GM12801 (cell line): ENCODE results near the gene RSU1.

ENCODE experiments used
- CTCF ChIP-seq: IDR thresholded peaks from one replicate; pipeline ENCODE4 v1.5.1; 2011; ENCODE audit warnings: control low read depth; ENCODE audit not compliant: insufficient read length; ENCODE audit errors: extremely low read depth

Gene RSU1

GRCh38 chr10:16606421-16606820, 210.8 kb downstream of the RSU1 start:
- TF ChIP-seq CTCF: no peak

- TF ChIP-seq CTCF: no peak
Observed at GRCh38 chr10:16603308-16603707, 213.9 kb downstream of the RSU1 start.

- no peak for TF ChIP-seq CTCF
Observed at GRCh38 chr10:16602104-16602775, 215.0 kb downstream of the RSU1 start.

GRCh38 chr10:16599662-16600061, 217.6 kb downstream of the RSU1 start:
- no peak for TF ChIP-seq CTCF

- TF ChIP-seq CTCF: no peak
Observed at GRCh38 chr10:16597656-16598055, 219.6 kb downstream of the RSU1 start.

GRCh38 chr10:16592378-16592777, 224.8 kb downstream of the RSU1 start:
- TF ChIP-seq CTCF: no peak

- TF ChIP-seq CTCF: no peak
Observed at GRCh38 chr10:16586358-16587138, 230.7 kb downstream of the RSU1 start.
